ENCODE data around the gene BTAF1. TPM values are rescaled to one million over a fixed set of nuclear protein-coding genes. Genes with fewer than 3 reads are reported as not detected.

Gene BTAF1
- total RNA-seq, 1 donor: 47.4 TPM

DNA sequence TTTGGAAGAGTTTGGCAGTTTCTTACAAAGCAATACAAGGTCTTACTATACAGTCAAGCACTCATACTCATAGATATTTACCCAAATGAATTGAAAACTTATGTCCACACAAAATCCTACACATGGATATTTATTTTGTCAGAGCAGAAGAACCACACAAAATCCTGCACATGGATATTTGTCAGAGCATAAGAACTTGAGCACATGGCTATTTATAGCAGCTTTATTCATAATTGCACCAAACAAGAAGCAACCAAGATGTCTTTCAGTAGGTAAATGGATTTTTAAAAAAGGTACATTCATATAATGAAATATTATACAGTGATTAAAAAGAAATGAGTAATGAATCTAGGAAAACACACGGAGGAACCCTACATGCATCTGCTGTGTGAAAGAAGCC is 115.4 kb downstream of the BTAF1 start:
- H3K27me3 ChIP-seq (ENCODE audit: insufficient read depth, low read length): no peaks in the 10 kb centered on the region
- H3K4me2 ChIP-seq (ENCODE audit: insufficient read depth, low read length): no peak overlapping the region
- no peaks in the 10 kb centered on the region for H4K20me1 ChIP-seq (ENCODE audit: insufficient read depth, low read length)
- TF ChIP-seq, protein P1, sequence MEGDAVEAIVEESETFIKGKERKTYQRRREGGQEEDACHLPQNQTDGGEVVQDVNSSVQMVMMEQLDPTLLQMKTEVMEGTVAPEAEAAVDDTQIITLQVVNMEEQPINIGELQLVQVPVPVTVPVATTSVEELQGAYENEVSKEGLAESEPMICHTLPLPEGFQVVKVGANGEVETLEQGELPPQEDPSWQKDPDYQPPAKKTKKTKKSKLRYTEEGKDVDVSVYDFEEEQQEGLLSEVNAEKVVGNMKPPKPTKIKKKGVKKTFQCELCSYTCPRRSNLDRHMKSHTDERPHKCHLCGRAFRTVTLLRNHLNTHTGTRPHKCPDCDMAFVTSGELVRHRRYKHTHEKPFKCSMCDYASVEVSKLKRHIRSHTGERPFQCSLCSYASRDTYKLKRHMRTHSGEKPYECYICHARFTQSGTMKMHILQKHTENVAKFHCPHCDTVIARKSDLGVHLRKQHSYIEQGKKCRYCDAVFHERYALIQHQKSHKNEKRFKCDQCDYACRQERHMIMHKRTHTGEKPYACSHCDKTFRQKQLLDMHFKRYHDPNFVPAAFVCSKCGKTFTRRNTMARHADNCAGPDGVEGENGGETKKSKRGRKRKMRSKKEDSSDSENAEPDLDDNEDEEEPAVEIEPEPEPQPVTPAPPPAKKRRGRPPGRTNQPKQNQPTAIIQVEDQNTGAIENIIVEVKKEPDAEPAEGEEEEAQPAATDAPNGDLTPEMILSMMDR (IDR thresholded peaks at IDR 0.05; ENCODE audit: extremely low read depth, low read depth, low read length): no peak
- H3K9me3 ChIP-seq (ENCODE audit: low read depth, low read length): no peaks in the 10 kb centered on the region
- H3K4me1 ChIP-seq (ENCODE audit: insufficient read depth, low read length): no peaks in the 10 kb centered on the region
- no peak overlapping the region for H3K27ac ChIP-seq (ENCODE audit: low read depth, low read length)
- H3K4me3 ChIP-seq (ENCODE audit: insufficient read depth, low read length): no peak overlapping the region
- H2AFZ ChIP-seq (ENCODE audit: low read length): no peak overlapping the region
- no peak for DNase-seq (ENCODE audit: insufficient read length, low spot score, missing footprints)
- no peaks in the 10 kb centered on the region for H3K36me3 ChIP-seq (ENCODE audit: insufficient read depth, low read length)
- H3K79me2 ChIP-seq (ENCODE audit: insufficient read depth, low read length): no peaks in the 10 kb centered on the region

DNA sequence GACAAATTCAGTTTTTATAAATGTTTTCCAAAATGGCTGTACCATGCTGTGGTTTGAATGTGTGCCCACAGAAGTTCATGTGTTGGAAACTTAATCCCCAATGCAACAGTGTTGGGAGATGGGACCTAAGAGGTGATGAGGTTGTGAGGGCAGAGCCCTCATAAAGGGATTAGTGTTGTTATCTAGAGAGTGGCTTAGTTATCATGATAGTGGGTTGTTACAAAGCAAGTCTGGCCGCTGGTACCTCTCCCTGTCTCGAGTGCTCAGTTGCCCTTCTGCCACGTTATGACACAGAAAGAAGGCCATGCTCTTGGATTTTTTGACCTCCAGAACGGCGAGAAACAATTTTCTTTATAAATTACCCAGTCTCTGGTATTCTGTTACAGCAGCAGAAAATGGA is 119.0 kb downstream of the BTAF1 start:
- Histone ChIP-seq H3K9me3 (ENCODE audit: low read depth, low read length) (no peaks in the 10 kb centered on the region), H3K27ac (ENCODE audit: low read depth, low read length) (no peak overlapping the region), H3K4me2 (ENCODE audit: insufficient read depth, low read length) (no peak overlapping the region), H3K36me3 (ENCODE audit: insufficient read depth, low read length) (no peaks in the 10 kb centered on the region), H4K20me1 (ENCODE audit: insufficient read depth, low read length) (no peaks in the 10 kb centered on the region), H3K79me2 (ENCODE audit: insufficient read depth, low read length) (no peaks in the 10 kb centered on the region), H3K27me3 (ENCODE audit: insufficient read depth, low read length) (no peaks in the 10 kb centered on the region), H2AFZ (ENCODE audit: low read length) (no peak overlapping the region), H3K4me3 (ENCODE audit: insufficient read depth, low read length) (no peak overlapping the region), H3K4me1 (ENCODE audit: insufficient read depth, low read length) (no peaks in the 10 kb centered on the region)
- no peak for DNase-seq (ENCODE audit: insufficient read length, low spot score, missing footprints)
- TF ChIP-seq, protein P1 (IDR thresholded peaks at IDR 0.05; ENCODE audit: extremely low read depth, low read depth, low read length): no peak

DNA sequence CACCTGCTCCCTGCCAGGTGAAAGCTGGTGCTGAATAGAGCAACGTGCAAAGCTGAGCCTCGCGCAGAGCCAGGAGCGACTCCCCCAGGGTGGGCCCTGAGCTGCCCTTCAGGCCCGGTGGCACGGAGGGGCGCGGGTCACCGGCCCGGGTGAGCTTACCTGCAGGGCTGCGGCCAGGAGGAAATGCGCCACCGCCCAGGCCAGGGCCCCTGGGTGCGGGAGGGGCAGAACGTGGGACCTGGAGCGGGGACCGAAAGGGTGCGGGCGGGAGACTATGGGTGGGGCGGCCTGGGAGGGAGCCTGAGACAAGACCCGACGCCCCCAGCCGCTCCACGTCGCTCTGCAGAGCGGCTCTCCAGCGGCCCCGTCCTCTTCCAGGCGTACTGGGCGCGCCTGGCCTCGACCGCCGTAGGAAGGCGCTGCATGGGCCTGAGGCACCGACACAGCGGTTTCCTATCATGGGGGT is 122.1 kb downstream of the BTAF1 start:
- Histone ChIP-seq H4K20me1 (ENCODE audit: insufficient read depth, low read length) (no peaks in the 10 kb centered on the region), H3K27ac (ENCODE audit: low read depth, low read length) (no peak overlapping the region), H3K9me3 (ENCODE audit: low read depth, low read length) (no peaks in the 10 kb centered on the region), H3K4me2 (ENCODE audit: insufficient read depth, low read length) (no peak overlapping the region), H2AFZ (ENCODE audit: low read length) (no peak overlapping the region), H3K27me3 (ENCODE audit: insufficient read depth, low read length) (no peaks in the 10 kb centered on the region), H3K79me2 (ENCODE audit: insufficient read depth, low read length) (no peaks in the 10 kb centered on the region), H3K36me3 (ENCODE audit: insufficient read depth, low read length) (no peaks in the 10 kb centered on the region), H3K4me3 (ENCODE audit: insufficient read depth, low read length) (no peak overlapping the region), H3K4me1 (ENCODE audit: insufficient read depth, low read length) (no peaks in the 10 kb centered on the region)
- TF ChIP-seq, protein P1 (IDR thresholded peaks at IDR 0.05; ENCODE audit: extremely low read depth, low read depth, low read length): no peak
- peak; percentile 41 for DNase-seq (ENCODE audit: insufficient read length, low spot score, missing footprints)

DNA sequence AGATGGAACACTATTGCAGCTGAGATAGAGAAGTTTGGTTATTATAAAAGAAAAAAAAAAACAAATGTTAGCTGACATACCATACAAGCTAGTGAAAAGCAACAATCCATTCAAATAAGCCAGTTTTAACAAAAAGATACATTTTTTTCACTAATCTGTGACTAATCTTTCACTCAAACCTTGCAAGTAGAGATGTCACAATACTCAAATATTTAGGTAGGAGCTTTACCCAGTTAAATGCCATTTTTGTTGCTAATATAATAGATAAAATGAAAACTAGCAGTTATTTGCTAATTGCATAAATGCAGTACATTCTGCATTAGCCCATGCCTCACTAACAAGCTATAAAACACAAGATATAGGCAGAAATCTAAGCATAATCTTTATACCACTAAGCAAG is 123.6 kb downstream of the BTAF1 start:
- peak; percentile 39 for DNase-seq (ENCODE audit: insufficient read length, low spot score, missing footprints)
- no peaks in the 10 kb centered on the region for H3K36me3 ChIP-seq (ENCODE audit: insufficient read depth, low read length)
- no peak overlapping the region for H2AFZ ChIP-seq (ENCODE audit: low read length)
- H3K27ac ChIP-seq (ENCODE audit: low read depth, low read length): no peak overlapping the region
- H3K27me3 ChIP-seq (ENCODE audit: insufficient read depth, low read length): no peaks in the 10 kb centered on the region
- no peaks in the 10 kb centered on the region for H3K79me2 ChIP-seq (ENCODE audit: insufficient read depth, low read length)
- H3K4me1 ChIP-seq (ENCODE audit: insufficient read depth, low read length): no peaks in the 10 kb centered on the region
- TF ChIP-seq, protein P1 (IDR thresholded peaks at IDR 0.05; ENCODE audit: extremely low read depth, low read depth, low read length): no peak
- no peak overlapping the region for H3K4me3 ChIP-seq (ENCODE audit: insufficient read depth, low read length)
- no peak overlapping the region for H3K4me2 ChIP-seq (ENCODE audit: insufficient read depth, low read length)
- H3K9me3 ChIP-seq (ENCODE audit: low read depth, low read length): no peaks in the 10 kb centered on the region
- H4K20me1 ChIP-seq (ENCODE audit: insufficient read depth, low read length): no peaks in the 10 kb centered on the region

All from osteoblast (primary cell).